ENCODE results near the gene SEL1L.
"Not testable (repeated sequence)": the region's sequence is repeated elsewhere in the genome, so short reads cannot be mapped to it uniquely, and the experiment has no call there.

SEL1L gene

GRCh38 chr14:81446279-81447007 is 87.2 kb downstream of the SEL1L start:
- DNase-seq: no peak

- DNase-seq: no peak
Measured at GRCh38 chr14:81441626-81442134, 92.0 kb downstream of the SEL1L start.

- no peak for DNase-seq
Measured at GRCh38 chr14:81440041-81440440, 93.6 kb downstream of the SEL1L start.

- no peak for DNase-seq
Measured at GRCh38 chr14:81437244-81437643, 96.4 kb downstream of the SEL1L start.

- DNase-seq: peak; percentile 79 to 93 (median 83)
Measured at GRCh38 chr14:81436296-81437138, 97.1 kb downstream of the SEL1L start.

- peak; percentile 45 to 55 (median 48) for DNase-seq
Measured at GRCh38 chr14:81435391-81436295, 98.0 kb downstream of the SEL1L start.

- DNase-seq: no peak
Measured at GRCh38 chr14:81435048-81435390, 98.6 kb downstream of the SEL1L start.

GRCh38 chr14:81434230-81434629 is 99.4 kb downstream of the SEL1L start:
- no peak for DNase-seq

- DNase-seq: no peak
Measured at GRCh38 chr14:81433378-81433777, 100.3 kb downstream of the SEL1L start.

GRCh38 chr14:81432219-81432661 is 101.4 kb downstream of the SEL1L start:
- no peak for DNase-seq

- DNase-seq: no peak
Measured at GRCh38 chr14:81430235-81430634, 103.4 kb downstream of the SEL1L start.

GRCh38 chr14:81429749-81430148 is 103.9 kb downstream of the SEL1L start:
- DNase-seq: not testable (repeated sequence)

GRCh38 chr14:81429028-81429427 is 104.6 kb downstream of the SEL1L start:
- DNase-seq: no peak

GRCh38 chr14:81427348-81428058 is 106.2 kb downstream of the SEL1L start:
- DNase-seq: peak; percentile 54 to 58 (median 55)

- DNase-seq: peak; percentile 53 to 69 (median 60)
Measured at GRCh38 chr14:81423504-81423903, 110.1 kb downstream of the SEL1L start.

Data from suppressor macrophage treated with lipopolysaccharide for 1 hour (primary cell).